ENCODE data around the gene EPB42. TPM values are rescaled to one million over a fixed set of nuclear protein-coding genes. Genes with fewer than 3 reads are reported as not detected.

Gene EPB42
- total RNA-seq, 1 experiment from 2014 or later, result not detected

GRCh38 chr15:43210807-43211206 is 10.0 kb downstream of the EPB42 start:
- no TSS peak for BruUV-seq (replicated peaks)
- Histone ChIP-seq H2AFZ (ENCODE audit: low read length) (no peak overlapping the region), H3K36me3 (ENCODE audit: low read depth, low read length) (no peaks in the 10 kb centered on the region), H3K9ac (ENCODE audit: low read length) (no peak overlapping the region), H3K27me3 (ENCODE audit: low read length) (no peaks in the 10 kb centered on the region), H4K20me1 (ENCODE audit: low read length) (no peaks in the 10 kb centered on the region), H3K4me2 (ENCODE audit: low read length) (no peak overlapping the region), H3K9me2 (replicated peaks; ENCODE audit: low read length) (no peaks in the 10 kb centered on the region), H3K27ac (ENCODE audit: low read length) (no peak overlapping the region), H3F3A (ENCODE audit: low read length, unreplicated experiment) (no peaks in the 10 kb centered on the region), H3K4me3 (ENCODE audit: low read length) (no peak overlapping the region), H3K4me1 (ENCODE audit: insufficient read depth, low read length) (no peaks in the 10 kb centered on the region), H3K9me3 (ENCODE audit: low read length) (no peaks in the 10 kb centered on the region), H3K79me2 (ENCODE audit: low read length) (no peaks in the 10 kb centered on the region)
- intact Hi-C loops (cut with micrococcal nuclease), result no loop called here
- ATAC-seq (no peak), DNase-seq (no peak)
- TF ChIP-seq EZH2phosphoT487 (IDR thresholded peaks at IDR 0.05; ENCODE audit: borderline replicate concordance, low read length) (no peak), CTCF (conservative IDR thresholded peaks at IDR 0.05; ENCODE audit: low read depth, low read length) (no peak), EZH2 (IDR thresholded peaks at IDR 0.05; ENCODE audit: low read length, unreplicated experiment) (no peak)
- ChIA-PET POLR2A (ENCODE audit: unreplicated experiment) (no interaction called here), CTCF (no interaction called here)

- H3K36me3 ChIP-seq (ENCODE audit: low read depth, low read length), result no peaks in the 10 kb centered on the region
- no peaks in the 10 kb centered on the region for H3K9me2 ChIP-seq (replicated peaks; ENCODE audit: low read length)
- H3K4me1 ChIP-seq (ENCODE audit: insufficient read depth, low read length), result no peaks in the 10 kb centered on the region
- H3K9me3 ChIP-seq (ENCODE audit: low read length), result no peaks in the 10 kb centered on the region
- intact Hi-C loops (cut with micrococcal nuclease), result no loop called here
- H3F3A ChIP-seq (ENCODE audit: low read length, unreplicated experiment), result no peaks in the 10 kb centered on the region
- no TSS peak for BruUV-seq (replicated peaks)
- no peaks in the 10 kb centered on the region for H4K20me1 ChIP-seq (ENCODE audit: low read length)
- H3K4me3 ChIP-seq (ENCODE audit: low read length), result no peak overlapping the region
- H3K4me2 ChIP-seq (ENCODE audit: low read length), result no peak overlapping the region
- no peak overlapping the region for H2AFZ ChIP-seq (ENCODE audit: low read length)
- H3K27me3 ChIP-seq (ENCODE audit: low read length), result no peaks in the 10 kb centered on the region
- H3K9ac ChIP-seq (ENCODE audit: low read length), result no peak overlapping the region
- H3K27ac ChIP-seq (ENCODE audit: low read length), result no peak overlapping the region
- ATAC-seq (no peak), DNase-seq (no peak)
- ChIA-PET CTCF (no interaction called here), POLR2A (ENCODE audit: unreplicated experiment) (no interaction called here)
- H3K79me2 ChIP-seq (ENCODE audit: low read length), result no peaks in the 10 kb centered on the region
- TF ChIP-seq EZH2phosphoT487 (IDR thresholded peaks at IDR 0.05; ENCODE audit: borderline replicate concordance, low read length) (no peak), CTCF (conservative IDR thresholded peaks at IDR 0.05; ENCODE audit: low read depth, low read length) (no peak), EZH2 (IDR thresholded peaks at IDR 0.05; ENCODE audit: low read length, unreplicated experiment) (no peak)
These were observed 10.6 kb downstream of the EPB42 start for GRCh38 chr15:43210172-43210745.

- Histone ChIP-seq H2AFZ (ENCODE audit: low read length) (no peak overlapping the region), H3K9ac (ENCODE audit: low read length) (no peak overlapping the region), H3K4me2 (ENCODE audit: low read length) (no peak overlapping the region), H3K9me2 (replicated peaks; ENCODE audit: low read length) (no peaks in the 10 kb centered on the region), H3K27ac (ENCODE audit: low read length) (no peak overlapping the region), H3K36me3 (ENCODE audit: low read depth, low read length) (no peaks in the 10 kb centered on the region), H3K79me2 (ENCODE audit: low read length) (no peaks in the 10 kb centered on the region), H3F3A (ENCODE audit: low read length, unreplicated experiment) (no peaks in the 10 kb centered on the region), H3K4me1 (ENCODE audit: insufficient read depth, low read length) (peaks cover 3% of the 10 kb centered on the region; the same call in 1 of the 2 replicates), H3K27me3 (ENCODE audit: low read length) (no peaks in the 10 kb centered on the region), H3K9me3 (ENCODE audit: low read length) (no peaks in the 10 kb centered on the region), H3K4me3 (ENCODE audit: low read length) (no peak overlapping the region), H4K20me1 (ENCODE audit: low read length) (no peaks in the 10 kb centered on the region)
- POLR2A ChIA-PET (ENCODE audit: unreplicated experiment), result no interaction called here
- CTCF ChIA-PET, result no interaction called here
- ATAC-seq, result no peak
- TF ChIP-seq CTCF (conservative IDR thresholded peaks at IDR 0.05; ENCODE audit: low read depth, low read length) (no peak), EZH2phosphoT487 (IDR thresholded peaks at IDR 0.05; ENCODE audit: borderline replicate concordance, low read length) (no peak), EZH2 (IDR thresholded peaks at IDR 0.05; ENCODE audit: low read length, unreplicated experiment) (no peak)
- BruUV-seq (replicated peaks), result no TSS peak
- intact Hi-C loops (cut with micrococcal nuclease), result no loop called here
- no peak for DNase-seq
These were observed 11.6 kb downstream of the EPB42 start for GRCh38 chr15:43209059-43209824.

Data from PC-3 (cell line).